Urinary bladder (tissue), 4 donors: Measurements from ENCODE around the gene MRPL37. TPM values are rescaled to one million over a fixed set of nuclear protein-coding genes. Genes with fewer than 3 reads are reported as not detected.

Experiments used
- DNase-seq: peaks from one replicate; pipeline ENCODE4 v3.0.0-alpha.2; 2015; ENCODE audit errors: extremely low spot score
- H3K27ac ChIP-seq: one replicate; pipeline ENCODE4 v1.5.1; 2013; ENCODE audit warnings: low read depth, mild to moderate bottlenecking, moderate library complexity
- H3K36me3 ChIP-seq: one replicate; pipeline ENCODE4 v1.6.1; 2013; ENCODE audit warnings: mild to moderate bottlenecking, moderate library complexity; ENCODE audit not compliant: insufficient read depth
- H3K4me1 ChIP-seq: one replicate; pipeline ENCODE4 v1.6.1; 2013; ENCODE audit warnings: mild to moderate bottlenecking, moderate library complexity; ENCODE audit not compliant: insufficient read depth
- H3K4me3 ChIP-seq: one replicate; pipeline ENCODE4 v1.5.1; 2013; ENCODE audit warnings: low read depth, low read length
- WGBS: extraction: QIAGEN DNeasy Blood & Tissue Kit; methylation state at CpG from one replicate; pipeline ENCODE4 v1.1.7; 2013; 5-methylcytosine and 5-hydroxymethylcytosine counted together
- polyA plus RNA-seq: library from polyadenylated mRNA; stranded (reverse); fragments of 200-250 nt; gene quantifications from one replicate; pipeline ENCODE4 v1.2.3, GENCODE V29; 2013
- total RNA-seq: library from RNA; depleted of rRNA; stranded (reverse); fragments of >200 nt; gene quantifications from one replicate; pipeline ENCODE4 v1.2.3, GENCODE V29; 2014
- donor health status: healthy with polysubstance abuse.
- donor health status: healthy.

The MRPL37 gene
- total and polyA plus RNA-seq, 2 donors: 18.8 to 48.9 TPM

- no peak for DNase-seq
- 51% methylated on average over 4 of the region's 4 CpGs for WGBS
- Histone ChIP-seq H3K27ac (no peak overlapping the region), H3K4me1 (no peaks in the 10 kb centered on the region), H3K36me3 (no peaks in the 10 kb centered on the region), H3K4me3 (no peak overlapping the region)
Measured at GRCh38 chr1:54245501-54245900, 45.5 kb downstream of the MRPL37 start.

DNA sequence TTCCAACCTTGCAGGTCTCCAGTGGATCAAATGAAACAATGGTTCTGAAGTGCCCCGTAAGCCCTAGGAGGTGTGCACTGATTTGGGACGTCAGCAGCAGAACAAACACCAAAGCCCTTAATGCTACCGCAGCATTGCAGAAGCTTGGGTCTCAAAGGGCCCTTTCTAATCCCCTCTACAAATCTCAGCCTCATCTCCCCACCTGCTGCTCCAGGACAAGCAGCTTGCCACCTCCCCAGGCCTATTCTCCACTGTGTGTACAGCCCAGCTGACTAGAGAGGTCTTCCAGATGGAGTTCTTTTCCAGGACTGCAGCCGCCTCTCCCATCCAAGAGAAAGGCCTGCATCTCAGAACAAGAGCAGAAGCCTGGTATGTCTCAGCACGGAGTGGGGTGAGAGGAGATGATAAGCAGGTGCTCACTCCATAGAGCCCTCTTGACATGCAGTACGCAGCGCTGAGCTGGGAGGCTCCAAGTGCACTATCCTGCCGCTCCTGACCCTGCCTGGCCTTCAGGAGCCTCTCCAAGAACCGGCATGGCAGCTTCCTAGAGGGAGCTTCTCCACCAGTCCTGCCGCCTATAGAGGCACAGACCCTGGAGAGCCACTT is 46.3 kb downstream of the MRPL37 start:
- Histone ChIP-seq H3K36me3 (no peaks in the 10 kb centered on the region), H3K4me3 (no peak overlapping the region), H3K4me1 (no peaks in the 10 kb centered on the region), H3K27ac (no peak overlapping the region)
- 78% methylated on average over 10 of the region's 10 CpGs for WGBS
- no peak for DNase-seq

DNA sequence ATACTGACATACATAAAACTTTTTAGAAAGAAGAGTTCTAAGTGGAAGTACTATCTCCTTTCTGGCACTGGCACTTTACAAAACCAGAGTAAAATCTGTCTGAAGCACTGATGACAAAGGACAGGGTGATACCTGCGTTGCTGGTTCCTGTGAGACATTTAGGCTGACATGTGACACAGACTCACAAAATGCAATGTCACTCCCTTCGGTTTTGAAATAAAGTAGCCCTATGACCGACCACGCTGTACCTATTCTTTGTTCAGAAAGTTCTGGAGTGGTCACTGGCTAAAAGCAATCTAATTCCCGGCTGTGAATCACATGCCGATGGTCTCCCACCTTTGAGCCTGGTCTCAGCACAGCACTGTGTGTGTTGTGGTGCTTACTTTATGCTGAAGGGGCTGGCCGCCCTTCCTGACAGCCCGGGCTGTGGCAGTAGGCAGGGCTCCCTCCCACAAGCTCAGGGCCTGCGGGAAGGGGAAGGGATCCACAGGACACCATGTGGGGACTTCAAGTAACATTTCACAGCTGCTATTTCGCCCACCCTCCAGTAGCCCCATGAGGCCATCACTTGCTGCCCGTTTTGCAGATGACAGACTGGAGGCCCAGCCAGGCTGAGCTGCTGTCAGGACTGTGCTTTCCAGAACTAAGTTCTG is 48.0 kb downstream of the MRPL37 start:
- 91% methylated on average over 11 of the region's 11 CpGs for WGBS
- H3K27ac ChIP-seq: no peak overlapping the region
- H3K36me3 ChIP-seq: no peaks in the 10 kb centered on the region
- H3K4me1 ChIP-seq: no peaks in the 10 kb centered on the region
- no peak for DNase-seq
- no peak overlapping the region for H3K4me3 ChIP-seq

- Histone ChIP-seq H3K27ac (no peak overlapping the region), H3K4me3 (no peak overlapping the region), H3K36me3 (no peaks in the 10 kb centered on the region), H3K4me1 (no peaks in the 10 kb centered on the region)
- WGBS: 81% methylated on average over 4 of the region's 4 CpGs
- DNase-seq: no peak
Measured at GRCh38 chr1:54248966-54249365, 49.0 kb downstream of the MRPL37 start.

- no peak overlapping the region for H3K27ac ChIP-seq
- no peaks in the 10 kb centered on the region for H3K36me3 ChIP-seq
- no peak for DNase-seq
- H3K4me1 ChIP-seq: no peaks in the 10 kb centered on the region
- 40% methylated on average over 9 of the region's 9 CpGs for WGBS
- H3K4me3 ChIP-seq: no peak overlapping the region
Measured at GRCh38 chr1:54249819-54250435, 50.0 kb downstream of the MRPL37 start.

DNA sequence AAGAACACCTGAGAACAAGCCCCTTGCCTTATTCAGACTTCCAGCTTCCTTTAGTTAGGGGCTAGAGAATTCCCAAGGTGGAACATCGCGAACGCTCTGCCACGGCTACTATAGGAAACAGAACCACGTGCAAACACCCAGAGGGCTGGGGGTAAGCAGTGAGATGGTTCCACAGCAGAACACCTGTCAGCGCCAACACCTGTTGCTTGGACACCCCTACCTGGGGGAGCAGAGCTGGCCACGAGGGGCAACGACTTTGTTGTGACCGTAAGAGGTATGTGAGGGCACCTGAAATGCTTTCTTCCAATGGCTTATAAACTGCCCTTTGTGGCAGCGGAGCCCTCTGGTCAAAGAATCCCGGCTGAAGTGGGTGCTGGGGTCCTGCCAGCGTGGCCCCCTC is 50.7 kb downstream of the MRPL37 start:
- no peak overlapping the region for H3K4me3 ChIP-seq
- H3K36me3 ChIP-seq: no peaks in the 10 kb centered on the region
- no peaks in the 10 kb centered on the region for H3K4me1 ChIP-seq
- H3K27ac ChIP-seq: no peak overlapping the region
- DNase-seq: no peak
- 89% methylated on average over 12 of the region's 12 CpGs for WGBS

DNA sequence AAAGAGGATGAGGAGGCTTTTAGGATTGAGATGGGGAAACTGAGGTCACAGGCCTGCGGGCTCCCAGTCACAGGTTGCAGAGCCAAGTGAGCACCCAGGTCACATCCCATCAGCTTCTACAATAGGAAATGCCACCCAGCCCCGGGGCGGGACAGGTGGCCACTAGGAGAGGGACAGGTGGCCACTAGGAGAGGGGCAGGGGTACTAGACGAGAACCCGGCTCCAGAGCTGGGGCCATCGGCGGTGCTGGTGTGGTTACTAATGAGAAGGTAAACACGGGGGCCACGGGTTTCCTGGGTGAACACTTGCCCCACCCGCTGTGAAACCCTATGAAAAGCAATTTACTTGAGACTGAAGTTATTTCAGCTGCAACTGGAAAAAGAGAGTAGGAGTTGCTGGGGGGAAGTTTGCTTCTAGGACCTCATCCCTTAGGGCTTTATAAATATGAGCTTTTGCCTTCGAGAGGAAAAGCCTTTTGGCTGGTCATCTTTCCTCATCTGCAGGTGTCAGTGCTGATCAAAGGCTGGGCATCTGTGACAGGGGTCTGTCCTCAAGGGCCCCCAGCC is 52.5 kb downstream of the MRPL37 start:
- Histone ChIP-seq H3K27ac (no peak overlapping the region), H3K36me3 (no peaks in the 10 kb centered on the region), H3K4me1 (no peaks in the 10 kb centered on the region), H3K4me3 (no peak overlapping the region)
- 92% methylated on average over 11 of the region's 11 CpGs for WGBS
- DNase-seq: no peak

GRCh38 chr1:54253480-54253879 is 53.5 kb downstream of the MRPL37 start:
- H3K27ac ChIP-seq: no peak overlapping the region
- no peak overlapping the region for H3K4me3 ChIP-seq
- H3K36me3 ChIP-seq: no peaks in the 10 kb centered on the region
- DNase-seq: no peak
- no peaks in the 10 kb centered on the region for H3K4me1 ChIP-seq
- WGBS: 78% methylated on average over 5 of the region's 5 CpGs

GRCh38 chr1:54254055-54254454 is 54.1 kb downstream of the MRPL37 start:
- WGBS: 63% methylated on average over 10 of the region's 10 CpGs
- no peak overlapping the region for H3K4me3 ChIP-seq
- no peaks in the 10 kb centered on the region for H3K4me1 ChIP-seq
- no peaks in the 10 kb centered on the region for H3K36me3 ChIP-seq
- H3K27ac ChIP-seq: no peak overlapping the region
- no peak for DNase-seq

- no peaks in the 10 kb centered on the region for H3K4me1 ChIP-seq
- H3K27ac ChIP-seq: no peak overlapping the region
- H3K36me3 ChIP-seq: no peaks in the 10 kb centered on the region
- 90% methylated on average over 9 of the region's 9 CpGs for WGBS
- no peak overlapping the region for H3K4me3 ChIP-seq
- DNase-seq: no peak
Measured at GRCh38 chr1:54255026-54255702, 55.2 kb downstream of the MRPL37 start.

- Histone ChIP-seq H3K4me3 (no peak overlapping the region), H3K27ac (no peak overlapping the region), H3K36me3 (no peaks in the 10 kb centered on the region), H3K4me1 (no peaks in the 10 kb centered on the region)
- DNase-seq: no peak
- 89% methylated on average over 13 of the region's 13 CpGs for WGBS
Measured at GRCh38 chr1:54256522-54257345, 56.8 kb downstream of the MRPL37 start.

- no peak overlapping the region for H3K4me3 ChIP-seq
- H3K27ac ChIP-seq: no peak overlapping the region
- H3K4me1 ChIP-seq: no peaks in the 10 kb centered on the region
- no peaks in the 10 kb centered on the region for H3K36me3 ChIP-seq
- 80% methylated on average over 10 of the region's 10 CpGs for WGBS
- no peak for DNase-seq
Measured at GRCh38 chr1:54257346-54257620, 57.3 kb downstream of the MRPL37 start.

- WGBS: 96% methylated on average over 23 of the region's 23 CpGs
- no peak overlapping the region for H3K27ac ChIP-seq
- H3K4me3 ChIP-seq: no peak overlapping the region
- H3K4me1 ChIP-seq: no peaks in the 10 kb centered on the region
- DNase-seq: no peak
- no peaks in the 10 kb centered on the region for H3K36me3 ChIP-seq
Measured at GRCh38 chr1:54257876-54258275, 57.9 kb downstream of the MRPL37 start.
